A549 (cell line): ENCODE data around the gene ZFYVE28. TPM values are rescaled to one million over a fixed set of nuclear protein-coding genes. Genes with fewer than 3 reads are reported as not detected.

Source experiments
- ATAC-seq, 2 experiments: fragments of 200-7000 bp in 1 of 2; fragments of >200 bp in 1 of 2; cut with Nextera tagmentation in 1 of 2; cut with Tn5 transposase in 1 of 2; 3 replicates each; pipeline versions ENCODE4 v1.8.0 to v1.9.1; 2018 to 2020; ENCODE audit warnings: mild to moderate bottlenecking in 1 of 2, moderate library complexity in 1 of 2
- CTCF ChIA-PET: fragments of 300-600 bp; sonication (Branson Sonifier 250); formaldehyde crosslinking; extraction: SDS; loops from one replicate; lab custom pipeline; 2021; ENCODE audit warnings: antibody characterized with exemption, inconsistent platforms; lab: Yijun Ruan, JAX
- POLR2A ChIA-PET: fragments of 350-600 bp; formaldehyde crosslinking; extraction: SDS; loops from one replicate; lab custom pipeline; 2021; ENCODE audit warnings: antibody characterized with exemption, inconsistent platforms; lab: Yijun Ruan, JAX
- DNase-seq, 2 experiments: peaks; one replicate each; pipeline versions ENCODE4 v3.0.0 to v3.0.0-alpha.2; 2011 to 2016; ENCODE audit warnings: low read depth in 1 of 2, low spot score in 1 of 2
- FAIRE-seq: peaks from 2 replicates; lab custom pipeline; 2011; peaks lifted over from hg19 to GRCh38; lab: Jason Lieb, UNC
- H3K27ac ChIP-seq, 2 experiments: fragments of >200 bp; sonication (Bioruptor Twin); formaldehyde crosslinking; 3 replicates each; pipeline ENCODE4 v1.5.1; 2016 to 2017
- H3K4me1 ChIP-seq: fragments of >200 bp; sonication (Bioruptor Twin); formaldehyde crosslinking; 3 replicates; pipeline ENCODE4 v1.6.1; 2016
- H3K4me2 ChIP-seq: fragments of >200 bp; sonication (Bioruptor Twin); formaldehyde crosslinking; 3 replicates; pipeline ENCODE4 v1.6.1; 2016
- H3K4me3 ChIP-seq: fragments of >200 bp; sonication (Bioruptor Twin); formaldehyde crosslinking; 3 replicates; pipeline ENCODE4 v1.5.1; 2016
- H3K9me3 ChIP-seq: fragments of >200 bp; sonication (Bioruptor Twin); formaldehyde crosslinking; 3 replicates; pipeline ENCODE4 v1.6.1; 2016
- BHLHE40 ChIP-seq: IDR thresholded peaks from 2 replicates; pipeline ENCODE4 v1.6.1; 2012; ENCODE audit warnings: low read depth, low read length, inconsistent platforms
- CBX2 ChIP-seq: fragments of 200-600 bp; sonication (generic); IDR thresholded peaks from 2 replicates; pipeline ENCODE4 v1.6.1; 2016; ENCODE audit warnings: low read depth, mild to moderate bottlenecking, borderline replicate concordance
- CHD2 ChIP-seq: fragments of 150-350 bp; IDR thresholded peaks from 2 replicates; pipeline ENCODE4 v1.6.1; 2014; ENCODE audit warnings: low read length; ENCODE audit not compliant: partially characterized antibody
- FOSB ChIP-seq: fragments of 250-450 bp; sonication (Bioruptor Pico); IDR thresholded peaks from 2 replicates; pipeline ENCODE4 v1.5.0; 2020; ENCODE audit warnings: mild to moderate bottlenecking, moderate library complexity
- FOSL2 ChIP-seq, 2 experiments: fragments of 450-650 bp in 1 of 2; fragments of >200 bp in 1 of 2; sonication (Bioruptor Twin) in 1 of 2; formaldehyde crosslinking; IDR thresholded peaks; 2 replicates each; pipeline versions ENCODE4 v1.5.0 to v1.6.1; 2016 to 2020; ENCODE audit warnings: mild to moderate bottlenecking in 1 of 2, moderate library complexity in 1 of 2
- FOXS1 ChIP-seq: fragments of 250-450 bp; sonication (Bioruptor Pico); IDR thresholded peaks from 2 replicates; pipeline ENCODE4 v1.5.0; 2020; ENCODE audit warnings: mild to moderate bottlenecking, moderate library complexity
- HES2 ChIP-seq: fragments of >200 bp; sonication (Bioruptor Twin); formaldehyde crosslinking; IDR thresholded peaks from 2 replicates; pipeline ENCODE4 v1.6.1; 2016
- HEYL ChIP-seq: fragments of 250-450 bp; sonication (Bioruptor Pico); IDR thresholded peaks from 2 replicates; pipeline ENCODE4 v1.8.0; 2021; ENCODE audit warnings: mild to moderate bottlenecking, moderate library complexity
- HOXA7 ChIP-seq: fragments of 250-450 bp; sonication (Bioruptor Pico); IDR thresholded peaks from 2 replicates; pipeline ENCODE4 v1.5.0; 2020; ENCODE audit warnings: mild to moderate bottlenecking, moderate library complexity
- HOXB5 ChIP-seq: fragments of 250-450 bp; sonication (Bioruptor Pico); IDR thresholded peaks from 2 replicates; pipeline ENCODE4 v1.5.0; 2020; ENCODE audit warnings: mild to moderate bottlenecking, moderate library complexity
- MAFK ChIP-seq: fragments of 450-650 bp; IDR thresholded peaks from 2 replicates; pipeline ENCODE4 v1.6.1; 2014; ENCODE audit not compliant: partially characterized antibody
- MYC ChIP-seq: IDR thresholded peaks from 2 replicates; pipeline ENCODE4 v1.6.1; 2012; ENCODE audit warnings: mild to moderate bottlenecking, inconsistent platforms, low read length, improper control_type of control experiment, borderline replicate concordance
- NFE2L2 ChIP-seq: fragments of 150-350 bp; conservative IDR thresholded peaks from 2 replicates; pipeline ENCODE4 v1.6.1; 2014; ENCODE audit warnings: low read length
- NPAS2 ChIP-seq: fragments of 250-450 bp; sonication (Bioruptor Pico); IDR thresholded peaks from 2 replicates; pipeline ENCODE4 v1.8.0; 2022; ENCODE audit warnings: mild to moderate bottlenecking, moderate library complexity, borderline replicate concordance
- PBX3 ChIP-seq: IDR thresholded peaks from 2 replicates; pipeline ENCODE4 v1.6.1; 2012
- POLR2A ChIP-seq: IDR thresholded peaks from 2 replicates; pipeline ENCODE4 v1.6.1; 2012; ENCODE audit warnings: mild to moderate bottlenecking, low read length
- POLR2AphosphoS2 ChIP-seq: conservative IDR thresholded peaks from 2 replicates; pipeline ENCODE4 v1.6.1; 2012; ENCODE audit warnings: low read length, improper control_type of control experiment, inconsistent platforms
- RAD21 ChIP-seq, 2 experiments: fragments of >200 bp in 1 of 2; sonication (Bioruptor Twin) in 1 of 2; formaldehyde crosslinking in 1 of 2; IDR thresholded peaks in 1 of 2; conservative IDR thresholded peaks in 1 of 2; 2 replicates in 1 of 2; 3 replicates in 1 of 2; pipeline ENCODE4 v1.6.1; 2012 to 2018; ENCODE audit warnings: inconsistent platforms in 1 of 2
- RARB ChIP-seq: fragments of 250-450 bp; sonication (Bioruptor Pico); IDR thresholded peaks from 2 replicates; pipeline ENCODE4 v1.8.0; 2021; ENCODE audit warnings: mild to moderate bottlenecking, moderate library complexity
- RCOR1 ChIP-seq: fragments of 150-350 bp; IDR thresholded peaks from 2 replicates; pipeline ENCODE4 v1.6.1; 2014; ENCODE audit warnings: antibody characterized with exemption, low read length, low read depth
- RFX5 ChIP-seq: fragments of 450-650 bp; IDR thresholded peaks from 2 replicates; pipeline ENCODE4 v1.7.1; 2014; ENCODE audit warnings: antibody characterized with exemption, mild to moderate bottlenecking, moderate library complexity
- SMC3 ChIP-seq: fragments of >200 bp; sonication (Bioruptor Twin); formaldehyde crosslinking; IDR thresholded peaks from 3 replicates; pipeline ENCODE4 v1.6.1; 2018; ENCODE audit warnings: inconsistent platforms
- SREBF2 ChIP-seq: fragments of 450-650 bp; IDR thresholded peaks from 2 replicates; pipeline ENCODE4 v1.6.1; 2014; ENCODE audit warnings: mild to moderate bottlenecking, moderate library complexity
- TFCP2L1 ChIP-seq: fragments of 250-450 bp; sonication (Bioruptor Pico); IDR thresholded peaks from 2 replicates; pipeline ENCODE4 v1.5.0; 2021; ENCODE audit warnings: mild to moderate bottlenecking
- ZC3H11A ChIP-seq: fragments of 450-650 bp; IDR thresholded peaks from 2 replicates; pipeline ENCODE4 v1.6.1; 2014; ENCODE audit warnings: antibody characterized with exemption, mild to moderate bottlenecking
- ZFP36 ChIP-seq: fragments of 450-650 bp; IDR thresholded peaks from 2 replicates; pipeline ENCODE4 v1.6.1; 2014; ENCODE audit warnings: borderline replicate concordance; ENCODE audit not compliant: partially characterized antibody
- ZNF302 ChIP-seq: fragments of 250-450 bp; sonication (Bioruptor Pico); IDR thresholded peaks from 2 replicates; pipeline ENCODE4 v1.9.0; 2021; ENCODE audit warnings: inconsistent platforms, mild to moderate bottlenecking, moderate library complexity
- WGBS: methylation state at CpG from one replicate; pipeline ENCODE4 v1.1.6; 2017; ENCODE audit errors: missing lambda C conversion rate; 5-methylcytosine and 5-hydroxymethylcytosine counted together
- polyA plus RNA-seq, 4 experiments: library from polyadenylated mRNA; depleted of rRNA in 3 of 4; stranded (reverse); fragments of >200 nt; fragmentation: RNase III in 1 of 4; extraction: RNeasy Plus Mini Kit Qiagen cat#74134 plus additional on column Dnase treatment in 1 of 4; gene quantifications; 2 replicates in 3 of 4; 3 replicates in 1 of 4; pipeline ENCODE4 v1.2.3, GENCODE V29; 2011 to 2017
- TF ChIP-seq, protein P1 (sequence below): fragments of 450-650 bp; IDR thresholded peaks from 2 replicates; pipeline ENCODE4 v1.6.1; 2014; ENCODE audit warnings: antibody characterized with exemption

Gene ZFYVE28
- polyA plus RNA-seq, 2 of the 4 experiments (the other 2 are of a cell fraction) = 2.1 to 2.3 TPM

GRCh38 chr4:2411786-2412510 is 6.5 kb downstream of the ZFYVE28 start:
- ATAC-seq = no peak
- WGBS = 80% methylated on average over 8 of the region's 14 CpGs
- H3K4me3 ChIP-seq = peak overlapping the region; percentile 42; the same call in 1 of the 3 replicates
- TF ChIP-seq HEYL = no peak
- no peak for TF ChIP-seq TFCP2L1 (CRISPR knock-in tag)
- TF ChIP-seq BHLHE40 = no peak
- TF ChIP-seq HES2 = no peak
- no peak for TF ChIP-seq FOSL2 (IDR thresholded peaks at IDR 0.05)
- no peak for TF ChIP-seq FOSL2 (CRISPR knock-in tag; IDR thresholded peaks at IDR 0.05)
- no peak for TF ChIP-seq NPAS2 (CRISPR knock-in tag)
- TF ChIP-seq FOSB (CRISPR knock-in tag) = no peak
- no peak for TF ChIP-seq POLR2A
- no peak for TF ChIP-seq HOXB5 (CRISPR knock-in tag)
- TF ChIP-seq ZFP36 = no peak
- TF ChIP-seq SMC3 = no peak
- no peaks in the 10 kb centered on the region for H3K9me3 ChIP-seq
- H3K27ac ChIP-seq = peak overlapping the region; percentile 87 to 91
- ChIA-PET POLR2A (interaction anchor here (0.6 to 2.1 kb wide), 3 partner anchors 57 to 169 kb away, joined by 3 to 10 read pairs (median 4); partner anchors contain the start of genes MXD4 and RNF4), CTCF (interaction anchor here (0.7 to 5.2 kb wide), 11 partner anchors 10 to 192 kb away, joined by 3 to 34 read pairs (median 5); partner anchors contain the start of genes HAUS3, POLN and RNF4)
- H3K4me2 ChIP-seq = peak overlapping the region; percentile 90
- FAIRE-seq = no peak
- peaks cover 24% of the 10 kb centered on the region for H3K4me1 ChIP-seq
- DNase-seq = no peak

DNA sequence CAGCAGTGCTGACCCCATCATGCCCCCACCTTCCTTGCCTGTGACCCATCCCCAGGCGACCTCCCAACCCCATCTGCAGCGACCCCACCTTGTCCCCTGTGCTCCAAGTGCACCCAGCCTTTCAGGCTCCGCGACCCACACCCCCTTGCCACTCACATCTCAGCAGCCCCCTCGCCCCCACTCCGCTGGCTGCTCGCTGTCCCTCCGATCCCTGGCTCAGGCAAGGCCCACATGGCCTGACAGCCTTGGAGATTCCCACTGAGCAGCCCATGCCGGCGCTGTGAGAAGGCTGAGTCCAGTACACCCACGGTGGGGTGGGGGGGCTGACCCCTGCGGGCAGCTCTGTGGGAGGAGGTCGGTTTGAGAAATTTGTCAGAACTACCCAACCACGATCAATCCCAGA is 9.1 kb downstream of the ZFYVE28 start:
- ChIA-PET POLR2A (no interaction called here), CTCF (no interaction called here)
- ATAC-seq = no peak
- Histone ChIP-seq H3K4me3 (no peak overlapping the region), H3K4me2 (no peak overlapping the region), H3K27ac (peak overlapping the region in 1 of 2 experiments; percentile 48; a peak in 2 of 6 replicates), H3K9me3 (no peaks in the 10 kb centered on the region), H3K4me1 (peaks cover 21% of the 10 kb centered on the region)
- TF ChIP-seq FOXS1 (CRISPR knock-in tag) (no peak), PBX3 (no peak), RFX5 (no peak), ZC3H11A (no peak), ZNF302 (CRISPR knock-in tag) (no peak), RAD21 (conservative IDR thresholded peaks at IDR 0.05 in 1 of 2, IDR thresholded peaks at IDR 0.05 in 1 of 2) (no peak), HOXA7 (CRISPR knock-in tag) (no peak), MAFK (no peak), RARB (CRISPR knock-in tag) (no peak), CHD2 (no peak), RCOR1 (no peak), NFE2L2 (no peak), POLR2AphosphoS2 (no peak), CBX2 (no peak), SREBF2 (no peak), MYC (no peak), TFCP2L1 (CRISPR knock-in tag) (no peak)
- TF ChIP-seq, protein P1, sequence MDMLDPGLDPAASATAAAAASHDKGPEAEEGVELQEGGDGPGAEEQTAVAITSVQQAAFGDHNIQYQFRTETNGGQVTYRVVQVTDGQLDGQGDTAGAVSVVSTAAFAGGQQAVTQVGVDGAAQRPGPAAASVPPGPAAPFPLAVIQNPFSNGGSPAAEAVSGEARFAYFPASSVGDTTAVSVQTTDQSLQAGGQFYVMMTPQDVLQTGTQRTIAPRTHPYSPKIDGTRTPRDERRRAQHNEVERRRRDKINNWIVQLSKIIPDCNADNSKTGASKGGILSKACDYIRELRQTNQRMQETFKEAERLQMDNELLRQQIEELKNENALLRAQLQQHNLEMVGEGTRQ = no peak
- WGBS = 75% methylated on average over 2 of the region's 14 CpGs
- no peak for FAIRE-seq
- DNase-seq = no peak
